GM18502 (cell line): Measurements from ENCODE around the gene SVEP1.
A peak's percentile ranks its signal among the peaks of the same experiment; 100 is the strongest.
"Not testable (repeated sequence)": the region's sequence is repeated elsewhere in the genome, so short reads cannot be mapped to it uniquely, and the experiment has no call there.

Experiments
- ATAC-seq: cut with Tn5 transposase; IDR thresholded peaks from one replicate; pipeline ENCODE4 v1.9.1; 2021; ENCODE audit warnings: mild to moderate bottlenecking; ENCODE audit not compliant: unreplicated experiment, poor library complexity

Gene SVEP1

GRCh38 chr9:110391826-110392485 lies 187.6 kb downstream of the SVEP1 start:
- ATAC-seq = no peak

GRCh38 chr9:110389148-110389750 lies 190.3 kb downstream of the SVEP1 start:
- ATAC-seq = no peak

- ATAC-seq = no peak
Measured at GRCh38 chr9:110383491-110383890, 196.1 kb downstream of the SVEP1 start.

GRCh38 chr9:110382731-110383130 lies 196.8 kb downstream of the SVEP1 start:
- no peak for ATAC-seq

GRCh38 chr9:110371411-110372007 lies 208.0 kb downstream of the SVEP1 start:
- ATAC-seq = no peak

- ATAC-seq = no peak
Measured at GRCh38 chr9:110370315-110370714, 209.2 kb downstream of the SVEP1 start.

GRCh38 chr9:110364451-110364850 lies 215.1 kb downstream of the SVEP1 start:
- ATAC-seq = no peak

GRCh38 chr9:110358992-110359391 lies 220.5 kb downstream of the SVEP1 start:
- ATAC-seq = not testable (repeated sequence)

GRCh38 chr9:110357505-110357904 lies 222.0 kb downstream of the SVEP1 start:
- no peak for ATAC-seq

- no peak for ATAC-seq
Measured at GRCh38 chr9:110356639-110357395, 222.7 kb downstream of the SVEP1 start.

GRCh38 chr9:110355911-110356310 lies 223.6 kb downstream of the SVEP1 start:
- no peak for ATAC-seq

- no peak for ATAC-seq
Measured at GRCh38 chr9:110351009-110351467, 228.5 kb downstream of the SVEP1 start.

GRCh38 chr9:110346325-110346724 lies 233.2 kb downstream of the SVEP1 start:
- no peak for ATAC-seq

- ATAC-seq = no peak
Measured at GRCh38 chr9:110344821-110345220, 234.7 kb downstream of the SVEP1 start.

GRCh38 chr9:110343551-110343950 lies 236.0 kb downstream of the SVEP1 start:
- ATAC-seq = no peak

GRCh38 chr9:110340306-110340705 lies 239.2 kb downstream of the SVEP1 start:
- no peak for ATAC-seq

- no peak for ATAC-seq
Measured at GRCh38 chr9:110338143-110338542, 241.4 kb downstream of the SVEP1 start.

GRCh38 chr9:110337727-110338126 lies 241.8 kb downstream of the SVEP1 start, which contains the start of gene TXNDC8:
Gene TXNDC8 (minus strand): TSS chr9:110337863.
- ATAC-seq = no peak

GRCh38 chr9:110336363-110336762 lies 243.2 kb downstream of the SVEP1 start:
- no peak for ATAC-seq

GRCh38 chr9:110334871-110335270 lies 244.7 kb downstream of the SVEP1 start:
- no peak for ATAC-seq

GRCh38 chr9:110334183-110334582 lies 245.4 kb downstream of the SVEP1 start:
- peak; percentile 74 for ATAC-seq
